Measurements from ENCODE around the gene NUDT1.

DNA sequence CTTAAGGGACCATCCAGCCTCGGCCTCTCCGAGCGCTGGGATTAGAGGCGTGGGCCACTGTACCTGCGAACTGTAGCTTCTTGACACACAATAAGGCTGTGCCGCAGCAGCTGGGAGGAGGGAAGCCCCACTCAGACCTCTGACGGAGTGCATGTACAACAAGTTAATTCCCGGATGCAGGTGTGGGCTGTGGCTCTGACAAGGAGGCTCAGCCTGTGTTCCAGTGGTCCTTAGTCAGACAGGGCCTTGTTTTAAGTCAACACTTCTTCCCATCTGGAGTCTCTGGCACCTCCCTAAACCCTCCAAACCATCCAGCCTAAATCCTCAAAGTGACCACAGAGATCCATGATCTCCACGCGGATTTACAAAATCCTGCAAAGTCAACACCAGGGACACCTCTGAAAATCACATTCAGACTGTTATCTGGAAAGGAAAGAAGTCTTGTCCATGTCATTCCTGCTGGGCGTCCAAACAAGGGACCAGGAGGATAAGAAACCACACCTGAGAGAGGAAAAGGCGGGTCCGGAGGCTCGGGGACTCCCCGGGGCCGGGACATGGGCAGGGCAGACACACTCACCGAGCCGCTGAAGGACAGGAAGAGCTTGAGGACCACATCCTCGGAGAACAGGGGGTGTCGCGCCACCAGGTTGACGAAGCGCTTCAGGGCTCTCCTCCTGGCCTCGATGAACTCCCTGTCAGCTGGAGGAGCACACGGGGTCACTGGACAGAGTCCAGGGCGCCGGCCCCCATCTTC lies 29.4 kb downstream of the NUDT1 start:
- no peak for TF ChIP-seq SUZ12 (IDR thresholded peaks at IDR 0.05)
- no peak for TF ChIP-seq SP1 (IDR thresholded peaks at IDR 0.05)
- TF ChIP-seq LEF1 (IDR thresholded peaks at IDR 0.05; ENCODE audit: borderline replicate concordance) = no peak
- TF ChIP-seq FOXK2 (IDR thresholded peaks at IDR 0.05) = no peak
- no peak for TF ChIP-seq HDGF (IDR thresholded peaks at IDR 0.05; ENCODE audit: borderline replicate concordance)
- no peak for TF ChIP-seq ZNF384 (IDR thresholded peaks at IDR 0.05)
- no peak for TF ChIP-seq ARNT (IDR thresholded peaks at IDR 0.05)
- no peak for TF ChIP-seq FOXM1 (IDR thresholded peaks at IDR 0.05; ENCODE audit: borderline replicate concordance)
- no peak for TF ChIP-seq NFRKB (IDR thresholded peaks at IDR 0.05)
- TF ChIP-seq FOXA1 (IDR thresholded peaks at IDR 0.05) = no peak
- no peak for TF ChIP-seq BHLHE40 (IDR thresholded peaks at IDR 0.05; ENCODE audit: borderline replicate concordance)
- no peak for TF ChIP-seq TARDBP (IDR thresholded peaks at IDR 0.05)
- no peak for TF ChIP-seq CTBP1 (IDR thresholded peaks at IDR 0.05; ENCODE audit: borderline replicate concordance)

All from HEK293T (cell line).